Endothelial cell of umbilical vein (primary cell): ENCODE data around the gene CXADR.

Experiments used
- POLR2A ChIP-seq: IDR thresholded peaks from 2 replicates; pipeline ENCODE4 v1.6.1; 2012; ENCODE audit warnings: low read depth, mild to moderate bottlenecking, control low read depth, low read length
- TF ChIP-seq, protein P1 (sequence below), 2 donors: IDR thresholded peaks; 1 replicate in 1 of 2; 2 replicates in 1 of 2; pipeline ENCODE4 v1.5.1; 2011; ENCODE audit warnings: low read length in 2 of 2, mild to moderate bottlenecking in 2 of 2, moderate library complexity in 2 of 2, control low read depth in 1 of 2, inconsistent platforms in 1 of 2, low read depth in 1 of 2; ENCODE audit not compliant: insufficient read depth in 1 of 2; ENCODE audit errors: extremely low read depth in 1 of 2

DNA sequence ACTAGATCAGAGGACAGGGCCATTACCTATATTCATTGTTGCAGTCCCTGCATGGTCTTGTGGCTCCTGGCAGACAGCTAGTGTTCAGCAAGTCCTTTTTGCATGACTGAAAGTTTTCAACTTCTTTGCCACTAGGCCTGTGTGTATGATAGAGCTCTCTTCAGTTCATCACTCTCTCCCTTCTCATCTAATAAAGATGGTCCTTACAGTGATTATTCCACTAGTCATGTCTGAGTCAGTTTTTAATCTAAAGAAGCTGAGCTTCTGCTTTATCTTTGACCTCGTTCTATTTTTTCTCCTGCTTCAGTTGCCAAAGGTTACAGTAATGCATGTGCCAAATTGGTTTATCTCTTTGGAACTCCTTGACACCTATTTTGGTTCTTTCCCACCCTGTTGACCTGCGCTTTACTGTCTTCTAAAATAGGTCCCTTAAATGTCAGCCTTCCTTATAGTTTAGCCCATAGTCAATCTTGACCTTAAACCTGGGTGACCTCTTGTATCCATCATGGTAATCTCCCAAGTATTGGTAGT is 6.4 kb downstream of the CXADR start:
- TF ChIP-seq, protein P1, sequence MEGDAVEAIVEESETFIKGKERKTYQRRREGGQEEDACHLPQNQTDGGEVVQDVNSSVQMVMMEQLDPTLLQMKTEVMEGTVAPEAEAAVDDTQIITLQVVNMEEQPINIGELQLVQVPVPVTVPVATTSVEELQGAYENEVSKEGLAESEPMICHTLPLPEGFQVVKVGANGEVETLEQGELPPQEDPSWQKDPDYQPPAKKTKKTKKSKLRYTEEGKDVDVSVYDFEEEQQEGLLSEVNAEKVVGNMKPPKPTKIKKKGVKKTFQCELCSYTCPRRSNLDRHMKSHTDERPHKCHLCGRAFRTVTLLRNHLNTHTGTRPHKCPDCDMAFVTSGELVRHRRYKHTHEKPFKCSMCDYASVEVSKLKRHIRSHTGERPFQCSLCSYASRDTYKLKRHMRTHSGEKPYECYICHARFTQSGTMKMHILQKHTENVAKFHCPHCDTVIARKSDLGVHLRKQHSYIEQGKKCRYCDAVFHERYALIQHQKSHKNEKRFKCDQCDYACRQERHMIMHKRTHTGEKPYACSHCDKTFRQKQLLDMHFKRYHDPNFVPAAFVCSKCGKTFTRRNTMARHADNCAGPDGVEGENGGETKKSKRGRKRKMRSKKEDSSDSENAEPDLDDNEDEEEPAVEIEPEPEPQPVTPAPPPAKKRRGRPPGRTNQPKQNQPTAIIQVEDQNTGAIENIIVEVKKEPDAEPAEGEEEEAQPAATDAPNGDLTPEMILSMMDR (IDR thresholded peaks at IDR 0.05; ENCODE audit: extremely low read depth in 1 of 2, insufficient read depth in 1 of 2, low read depth in 1 of 2, low read length in 2 of 2) = no peak
- TF ChIP-seq POLR2A = no peak
